Measurements from ENCODE around the gene RIPPLY1.
"Not testable (repeated sequence)": the region's sequence is repeated elsewhere in the genome, so short reads cannot be mapped to it uniquely, and the experiment has no call there.

Gene RIPPLY1

GRCh38 chrX:106875151-106875550 is 28.0 kb downstream of the RIPPLY1 start:
- Histone ChIP-seq H3K36me3 (ENCODE audit: control insufficient read depth, insufficient read depth, low read length) (no peaks in the 10 kb centered on the region), H3K4me3 (ENCODE audit: low read length) (no peak overlapping the region), H3K4me1 (ENCODE audit: control insufficient read depth, insufficient read depth, low read length) (no peaks in the 10 kb centered on the region), H3K9me3 (ENCODE audit: control insufficient read depth, low read length) (no peaks in the 10 kb centered on the region), H3K9ac (ENCODE audit: low read length) (no peak overlapping the region), H3K27me3 (ENCODE audit: control insufficient read depth, insufficient read depth, low read length) (no peaks in the 10 kb centered on the region)

- Histone ChIP-seq H3K9me3 (ENCODE audit: control insufficient read depth, low read length) (no peaks in the 10 kb centered on the region), H3K4me1 (ENCODE audit: control insufficient read depth, insufficient read depth, low read length) (no peaks in the 10 kb centered on the region), H3K4me3 (ENCODE audit: low read length) (no peak overlapping the region), H3K9ac (ENCODE audit: low read length) (no peak overlapping the region), H3K27me3 (ENCODE audit: control insufficient read depth, insufficient read depth, low read length) (no peaks in the 10 kb centered on the region), H3K36me3 (ENCODE audit: control insufficient read depth, insufficient read depth, low read length) (no peaks in the 10 kb centered on the region)
These were observed 29.1 kb downstream of the RIPPLY1 start for GRCh38 chrX:106874075-106874474.

GRCh38 chrX:106872796-106873195 is 30.3 kb downstream of the RIPPLY1 start:
- not testable (repeated sequence) for H3K4me3 ChIP-seq (ENCODE audit: low read length); H3K36me3 ChIP-seq (ENCODE audit: control insufficient read depth, insufficient read depth, low read length); H3K27me3 ChIP-seq (ENCODE audit: control insufficient read depth, insufficient read depth, low read length); H3K4me1 ChIP-seq (ENCODE audit: control insufficient read depth, insufficient read depth, low read length); H3K9me3 ChIP-seq (ENCODE audit: control insufficient read depth, low read length); H3K9ac ChIP-seq (ENCODE audit: low read length)

- Histone ChIP-seq H3K9ac (ENCODE audit: low read length) (no peak overlapping the region), H3K9me3 (ENCODE audit: control insufficient read depth, low read length) (no peaks in the 10 kb centered on the region), H3K4me3 (ENCODE audit: low read length) (no peak overlapping the region), H3K27me3 (ENCODE audit: control insufficient read depth, insufficient read depth, low read length) (no peaks in the 10 kb centered on the region), H3K4me1 (ENCODE audit: control insufficient read depth, insufficient read depth, low read length) (no peaks in the 10 kb centered on the region), H3K36me3 (ENCODE audit: control insufficient read depth, insufficient read depth, low read length) (no peaks in the 10 kb centered on the region)
These were observed 39.4 kb downstream of the RIPPLY1 start for GRCh38 chrX:106863697-106864096.

- no peaks in the 10 kb centered on the region for H3K36me3 ChIP-seq (ENCODE audit: control insufficient read depth, insufficient read depth, low read length)
- H3K4me1 ChIP-seq (ENCODE audit: control insufficient read depth, insufficient read depth, low read length) = no peaks in the 10 kb centered on the region
- no peaks in the 10 kb centered on the region for H3K27me3 ChIP-seq (ENCODE audit: control insufficient read depth, insufficient read depth, low read length)
- no peak overlapping the region for H3K4me3 ChIP-seq (ENCODE audit: low read length)
- H3K9ac ChIP-seq (ENCODE audit: low read length) = no peak overlapping the region
- H3K9me3 ChIP-seq (ENCODE audit: control insufficient read depth, low read length) = no peaks in the 10 kb centered on the region
These were observed 40.0 kb downstream of the RIPPLY1 start for GRCh38 chrX:106862972-106863688.

Data from mucosa of stomach (tissue), 1 donor.